ENCODE data around the gene NOX5.

NOX5 gene

GRCh38 chr15:69085325-69086081 is 71.0 kb downstream of the NOX5 start:
- DNase-seq = no peak

GRCh38 chr15:69086427-69087204 is 72.1 kb downstream of the NOX5 start:
- no peak for DNase-seq

GRCh38 chr15:69087366-69087976 is 73.0 kb downstream of the NOX5 start:
- no peak for DNase-seq

- peak in 1 of 3 donors; percentile 21 for DNase-seq
These were observed 73.9 kb downstream of the NOX5 start for GRCh38 chr15:69088300-69088965.

DNA sequence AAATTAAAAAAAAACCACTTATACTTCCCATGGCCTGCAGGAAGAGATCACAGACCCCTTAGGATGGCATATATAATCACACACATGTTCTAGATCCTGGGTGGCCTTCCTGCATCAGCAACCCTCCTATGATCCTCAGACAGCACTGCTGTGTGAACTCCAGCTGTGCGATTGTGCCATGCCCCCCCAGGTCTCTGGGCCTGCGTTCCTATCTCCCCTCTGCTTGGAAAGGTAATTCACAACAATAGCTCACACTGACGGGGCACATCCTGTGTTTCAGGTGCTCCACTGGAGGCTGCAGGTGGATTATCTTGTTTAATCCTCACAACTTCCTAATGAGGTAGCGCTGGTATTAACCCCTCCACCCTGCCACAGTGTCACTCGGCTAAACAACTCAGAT is 74.8 kb downstream of the NOX5 start:
- no peak for DNase-seq

GRCh38 chr15:69090197-69090948 is 75.9 kb downstream of the NOX5 start:
- no peak for DNase-seq

DNA sequence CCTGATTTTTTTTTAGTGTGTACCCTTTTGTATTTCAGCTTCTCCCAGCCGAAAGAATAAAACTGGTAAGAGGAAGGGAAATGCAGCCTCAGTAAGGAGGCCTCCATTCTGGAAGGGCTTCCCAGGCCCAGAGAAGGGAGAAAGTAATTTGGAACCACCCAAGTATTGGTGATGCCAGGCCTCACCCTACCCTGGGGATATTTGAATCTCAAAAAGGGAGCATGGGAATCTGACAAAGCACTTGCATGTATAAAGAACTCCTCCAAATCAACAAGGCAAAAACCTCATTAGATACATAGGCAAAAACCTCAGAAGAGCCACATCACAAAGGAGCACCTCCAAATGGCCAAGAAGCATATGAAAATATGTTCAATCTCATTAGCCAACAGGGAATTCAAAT is 77.2 kb downstream of the NOX5 start:
- DNase-seq = no peak

DNA sequence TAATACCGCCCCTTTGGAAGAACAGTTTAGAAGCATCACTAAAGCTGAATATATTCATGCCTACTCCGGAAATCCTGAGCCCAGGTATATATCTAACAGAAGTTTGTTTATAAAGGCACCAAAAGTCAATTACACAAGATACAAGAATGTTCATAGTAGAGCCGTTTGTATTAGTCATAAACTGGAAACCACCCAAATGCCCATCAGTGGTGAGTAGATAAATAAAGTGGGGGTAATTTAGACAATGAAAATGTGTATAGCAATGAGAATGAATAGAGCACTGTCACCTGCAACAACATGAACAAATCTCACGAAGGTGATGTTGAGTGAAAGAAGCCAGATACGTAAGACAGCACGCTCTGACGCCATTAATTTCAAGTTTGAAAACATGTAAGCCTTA is 77.7 kb downstream of the NOX5 start:
- peak; percentile 24 to 54 (median 34) for DNase-seq

DNA sequence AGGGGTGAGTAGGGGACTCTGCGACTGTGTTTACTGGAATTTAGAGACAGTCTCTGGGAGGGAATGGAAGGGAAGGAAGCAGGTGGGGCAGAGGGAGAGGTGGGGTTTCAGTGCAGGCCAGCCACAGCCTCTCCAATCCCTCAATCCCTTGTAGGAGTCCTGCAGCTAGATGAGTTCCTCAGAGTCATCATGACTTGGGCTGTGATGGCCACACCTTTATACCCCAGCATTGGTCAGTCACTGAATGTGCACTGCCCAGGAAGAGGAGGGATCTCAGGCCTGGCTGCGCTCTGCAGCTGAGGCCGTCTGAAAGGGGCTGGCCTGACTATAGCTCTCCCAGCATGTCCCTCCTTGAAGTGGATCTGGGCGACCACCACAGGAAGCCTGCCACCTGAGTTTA is 78.6 kb downstream of the NOX5 start:
- DNase-seq = peak; percentile 28 to 47 (median 32)

DNA sequence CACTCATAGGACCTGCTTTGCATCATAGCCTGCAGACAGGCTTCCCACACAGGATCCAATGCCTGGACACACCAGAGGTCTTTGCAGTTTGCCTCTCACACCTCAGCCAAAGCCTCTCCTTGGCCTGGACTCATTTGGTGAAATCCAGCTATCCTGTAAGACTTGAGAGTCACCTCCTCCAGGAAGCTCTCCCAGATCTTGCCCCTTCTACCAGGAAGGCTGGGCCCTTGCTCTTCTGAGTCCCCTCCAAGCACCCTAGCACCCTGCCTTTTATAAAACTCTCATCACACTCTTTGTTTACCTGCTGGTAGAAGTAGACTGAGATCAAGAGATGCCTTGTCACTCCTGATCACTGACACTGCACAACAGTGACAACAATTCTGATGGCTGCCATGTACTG is 79.1 kb downstream of the NOX5 start:
- no peak for DNase-seq

GRCh38 chr15:69094124-69094921 is 79.8 kb downstream of the NOX5 start:
- DNase-seq = no peak

DNA sequence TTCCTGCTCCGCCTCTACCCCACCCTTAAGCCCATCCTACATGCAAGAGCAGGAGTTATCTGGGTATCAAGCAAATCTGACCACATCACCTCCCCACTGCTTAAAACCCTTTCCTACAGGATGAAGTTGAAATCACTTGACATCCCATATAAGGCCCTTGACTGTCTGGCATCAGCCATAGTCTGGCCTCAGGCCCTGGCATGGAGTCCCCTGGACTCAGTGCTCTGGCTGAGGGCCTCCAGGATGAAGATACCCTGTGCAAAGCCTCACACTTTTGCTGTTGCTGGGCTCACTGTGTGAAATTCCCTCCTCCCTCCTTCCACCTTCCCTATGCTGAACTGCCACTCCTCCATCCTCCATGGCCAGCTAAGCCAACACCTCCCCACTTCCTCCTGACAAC is 80.8 kb downstream of the NOX5 start:
- DNase-seq = no peak

- DNase-seq = no peak
These were observed 81.7 kb downstream of the NOX5 start for GRCh38 chr15:69096196-69096595.

DNA sequence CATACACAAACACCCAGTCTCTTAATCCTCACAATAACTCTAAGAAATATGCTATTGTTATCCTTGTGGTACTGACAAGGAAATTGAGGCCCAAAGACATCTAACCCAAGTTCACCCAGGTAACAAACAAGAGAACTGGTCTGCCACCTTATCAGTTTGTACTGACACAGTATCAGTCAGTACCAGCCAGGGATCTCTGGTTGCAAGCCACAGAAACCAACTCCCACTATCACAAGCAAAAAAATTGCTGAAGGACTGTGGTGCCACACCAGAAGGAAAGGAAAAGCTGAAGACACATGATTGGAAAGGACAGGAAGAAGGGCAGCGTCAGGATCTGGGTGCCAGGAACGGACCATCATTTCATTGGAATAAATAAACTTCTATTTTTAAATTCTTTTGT is 82.1 kb downstream of the NOX5 start:
- no peak for DNase-seq

DNA sequence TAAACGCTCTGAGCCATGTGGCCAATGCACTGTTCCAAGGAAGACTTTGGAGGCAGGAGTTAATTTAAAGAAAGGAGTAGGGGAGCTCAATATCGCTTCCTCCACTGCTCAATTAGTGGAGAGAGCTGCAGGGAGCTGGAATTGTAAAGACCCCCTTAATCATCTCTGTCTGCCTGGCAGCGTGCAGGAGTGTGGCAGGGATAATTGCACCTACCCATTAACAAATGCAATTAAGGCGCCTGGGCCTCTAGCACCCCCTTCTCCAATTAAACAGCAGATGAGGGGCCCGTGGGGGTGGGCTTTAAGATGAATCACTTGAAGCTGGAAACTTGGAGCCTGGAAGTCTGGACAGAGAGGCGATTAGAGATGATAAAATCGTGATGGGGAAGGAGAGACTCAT is 84.3 kb downstream of the NOX5 start:
- no peak for DNase-seq

GRCh38 chr15:69099941-69100340 is 85.4 kb downstream of the NOX5 start:
- peak in 2 of 3 donors; percentile 16 to 18 for DNase-seq

DNA sequence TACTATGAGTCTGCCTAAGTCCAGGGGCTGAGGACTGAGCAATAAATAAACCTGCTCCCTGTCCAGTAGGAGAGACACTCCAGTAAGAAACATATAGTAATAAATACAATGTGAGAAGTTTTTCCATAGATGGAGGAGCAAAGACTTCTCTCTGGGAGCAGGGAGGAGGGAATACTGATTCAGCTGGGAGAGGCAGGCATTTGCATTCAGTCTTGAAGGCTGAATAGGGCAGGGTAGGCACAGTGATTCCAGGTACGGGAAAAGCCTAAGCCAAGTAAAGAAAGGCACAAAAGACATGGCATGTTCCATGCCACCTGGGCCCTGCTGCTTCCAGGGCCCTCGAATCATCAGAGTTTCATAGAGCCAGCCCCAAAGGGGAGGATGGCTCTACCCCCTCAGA is 86.3 kb downstream of the NOX5 start:
- no peak for DNase-seq

DNA sequence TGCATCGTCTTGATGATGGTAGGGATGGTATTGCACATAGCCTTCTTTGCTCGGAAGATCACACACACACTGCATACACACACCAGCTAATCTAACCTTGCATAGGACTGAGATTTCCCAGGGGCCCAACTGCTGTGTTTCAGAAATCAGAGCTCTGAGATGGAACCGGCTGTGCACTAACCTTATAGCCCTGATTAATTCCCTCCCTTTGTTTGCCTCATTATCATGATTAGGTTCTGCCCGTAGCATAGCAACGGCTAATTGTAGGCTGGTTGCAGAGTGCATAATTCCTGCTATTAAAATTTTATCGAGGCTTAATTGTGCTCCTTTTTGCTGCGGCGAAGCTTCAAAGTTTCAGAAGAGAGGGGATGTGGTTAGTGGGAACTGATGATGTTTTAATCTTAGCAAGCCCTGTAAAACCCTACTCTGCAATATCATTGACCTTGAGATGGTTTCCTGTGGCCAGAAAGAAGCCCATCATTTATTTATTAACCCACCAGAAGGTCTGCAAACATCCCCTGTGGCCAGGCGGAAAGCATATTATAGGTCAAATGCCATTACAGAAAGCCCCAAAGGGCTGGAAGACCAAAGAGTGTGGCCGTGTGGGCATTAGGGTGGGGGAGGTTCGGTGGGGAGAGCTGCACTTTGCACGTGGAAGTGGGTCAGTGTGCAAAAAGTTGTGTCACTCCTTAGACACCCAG is 89.7 kb downstream of the NOX5 start:
- DNase-seq = no peak

- no peak for DNase-seq
These were observed 91.0 kb downstream of the NOX5 start for GRCh38 chr15:69105451-69105985.

- DNase-seq = no peak
These were observed 92.6 kb downstream of the NOX5 start for GRCh38 chr15:69107025-69107620.

All from suppressor macrophage treated with lipopolysaccharide for 1 hour (primary cell).